HG03175 (cell line): Measurements from ENCODE around the gene BBS9.
"Not testable (repeated sequence)": the region's sequence is repeated elsewhere in the genome, so short reads cannot be mapped to it uniquely, and the experiment has no call there.

Experiments used
- ATAC-seq: cut with Tn5 transposase; IDR thresholded peaks from one replicate; pipeline ENCODE4 v1.9.1; 2021; ENCODE audit warnings: mild to moderate bottlenecking, moderate library complexity; ENCODE audit not compliant: unreplicated experiment

Gene BBS9

DNA sequence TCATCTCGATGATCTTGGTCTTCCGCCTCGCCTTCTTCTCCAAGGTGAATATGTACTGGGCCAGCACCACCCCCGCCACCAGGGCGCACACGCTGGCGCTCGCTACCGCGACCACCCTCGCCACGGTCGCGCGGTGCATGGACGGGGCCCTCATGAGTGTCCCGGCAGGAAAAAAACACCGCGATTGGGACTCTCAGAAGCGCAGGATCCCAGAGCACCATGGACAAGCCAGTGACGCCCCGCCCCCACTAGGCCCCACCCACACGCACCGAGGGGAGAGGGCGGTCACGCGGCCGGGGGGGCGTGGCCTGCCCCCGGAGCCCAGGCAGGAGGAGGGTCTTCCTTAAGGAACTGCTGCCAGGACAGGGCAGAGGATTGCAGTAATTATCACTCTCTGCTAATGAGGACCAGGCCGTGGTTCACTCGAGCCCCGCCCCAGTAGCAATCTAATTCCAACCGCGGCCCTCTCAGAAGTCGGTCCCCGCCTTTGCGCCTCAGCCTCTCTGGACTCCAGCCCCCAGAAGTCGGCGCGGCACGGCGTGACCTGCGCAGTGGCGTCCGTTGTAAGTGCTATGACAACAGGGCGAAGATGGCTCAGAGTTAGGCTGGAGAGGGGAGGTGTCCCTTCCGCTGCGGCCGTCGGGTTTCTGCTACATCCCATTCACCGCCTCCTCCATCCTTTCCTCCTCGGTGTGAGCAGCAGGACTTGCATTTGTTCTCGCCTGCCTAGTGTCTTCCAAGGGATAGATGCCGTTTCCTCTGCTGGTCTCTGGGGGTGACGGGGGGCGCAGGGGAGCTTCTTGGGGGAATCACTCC lies at the start of gene BBS9:
Gene BBS9 (plus strand): TSS at position 575 of the 816 bp plus-strand sequence. CDS start 16,689 bp downstream, outside the sequence.
- ATAC-seq, result peak; percentile 100

DNA sequence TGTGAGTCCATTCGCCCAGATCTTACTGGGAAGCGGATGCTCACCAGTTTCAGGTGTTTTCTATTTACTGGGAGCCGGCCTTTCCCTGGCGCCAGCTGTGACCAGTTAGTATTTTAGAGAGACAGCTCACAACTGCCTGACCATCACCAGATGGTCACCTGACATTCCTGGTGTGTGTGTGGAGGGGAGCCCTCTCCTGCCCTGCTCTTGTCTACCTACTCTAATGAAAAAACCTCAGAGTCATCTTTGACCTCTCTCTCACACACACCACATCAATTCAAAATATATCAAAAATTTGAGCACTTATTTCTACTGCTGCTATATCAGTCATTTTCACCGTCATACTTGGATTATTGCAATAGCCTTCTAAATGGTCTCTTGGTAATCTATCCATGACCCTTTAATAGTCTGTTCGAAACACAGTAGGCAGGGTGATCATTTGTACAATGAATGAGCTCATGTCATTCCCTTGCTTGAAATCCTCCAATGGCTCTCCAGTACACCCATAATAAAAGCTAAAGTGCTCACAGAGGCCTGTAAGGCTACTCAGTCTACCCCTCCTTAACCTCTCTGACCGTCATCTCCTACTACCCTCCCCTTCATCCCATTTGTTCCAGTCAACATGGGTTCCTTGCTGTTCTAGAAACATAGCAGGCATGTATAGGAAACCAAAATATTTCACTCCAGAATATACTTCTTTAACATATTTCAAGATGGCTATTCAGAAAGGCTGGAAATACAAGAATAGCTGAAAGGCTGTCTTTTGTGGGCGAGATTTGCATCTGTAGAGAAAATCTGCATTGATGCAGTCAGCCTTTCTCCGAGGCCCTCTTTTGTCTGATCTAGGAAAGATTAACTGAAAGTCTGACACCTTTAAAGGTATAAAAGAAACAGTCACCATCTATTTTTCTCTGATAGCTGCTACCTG lies 49.3 kb upstream of the BBS9 start:
- ATAC-seq, result no peak

DNA sequence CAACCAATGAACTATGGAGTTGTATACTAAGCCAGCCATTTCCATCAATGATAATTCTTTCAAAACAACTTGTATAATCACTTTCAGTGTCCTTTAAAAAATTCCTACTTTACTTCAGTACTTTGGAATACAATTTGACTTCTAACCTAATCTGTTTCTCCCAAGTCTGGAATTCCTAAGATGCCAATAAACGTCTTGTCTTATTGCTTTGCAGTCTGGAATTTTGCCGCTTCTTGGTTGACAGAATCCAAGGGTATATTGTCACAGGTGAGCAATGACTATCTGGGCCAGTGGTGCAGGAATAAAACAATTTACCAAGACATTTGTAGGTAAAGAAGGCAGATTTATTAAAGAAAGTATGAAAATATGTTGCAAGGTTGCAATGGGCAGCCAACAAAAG lies 42.0 kb upstream of the BBS9 start:
- ATAC-seq, result no peak

DNA sequence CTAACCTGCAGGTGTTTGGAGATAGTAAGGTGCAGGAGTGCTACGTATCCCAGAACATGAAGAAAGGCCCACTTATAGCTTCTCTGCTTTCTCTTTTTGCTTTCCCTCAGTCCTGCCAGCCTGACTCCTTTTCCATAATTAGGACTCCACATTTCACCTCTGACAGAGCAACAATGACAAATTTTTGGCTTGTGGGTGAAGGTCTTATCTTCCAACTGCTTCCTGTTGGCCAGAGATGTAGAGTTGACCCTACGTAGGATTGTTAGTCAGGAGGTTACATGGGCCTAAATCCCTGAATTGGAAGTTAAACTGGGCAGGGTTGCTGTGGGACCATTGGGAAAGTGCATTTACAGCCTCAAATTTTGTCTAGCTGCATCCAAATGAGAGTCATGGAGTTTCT lies 41.5 kb upstream of the BBS9 start:
- no peak for ATAC-seq

DNA sequence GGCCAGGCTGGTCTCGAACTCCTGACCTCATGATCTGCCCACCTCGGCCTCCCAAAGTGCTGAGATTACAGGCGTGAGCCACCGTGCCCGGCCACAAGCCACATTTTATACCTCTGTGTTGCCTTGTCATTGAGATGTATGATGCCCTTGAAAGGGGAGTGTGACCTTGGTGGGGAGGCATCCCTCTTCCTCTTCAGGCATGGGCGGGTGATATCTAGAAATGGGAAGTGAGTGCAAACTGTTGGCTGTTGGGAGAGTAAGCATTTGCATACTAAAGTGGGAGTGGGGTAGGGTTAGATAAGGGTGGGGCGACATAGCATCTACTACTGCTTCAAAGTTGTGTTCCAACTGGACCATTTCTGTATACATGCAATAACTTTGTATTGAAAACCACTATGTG lies 40.2 kb upstream of the BBS9 start:
- no peak for ATAC-seq

DNA sequence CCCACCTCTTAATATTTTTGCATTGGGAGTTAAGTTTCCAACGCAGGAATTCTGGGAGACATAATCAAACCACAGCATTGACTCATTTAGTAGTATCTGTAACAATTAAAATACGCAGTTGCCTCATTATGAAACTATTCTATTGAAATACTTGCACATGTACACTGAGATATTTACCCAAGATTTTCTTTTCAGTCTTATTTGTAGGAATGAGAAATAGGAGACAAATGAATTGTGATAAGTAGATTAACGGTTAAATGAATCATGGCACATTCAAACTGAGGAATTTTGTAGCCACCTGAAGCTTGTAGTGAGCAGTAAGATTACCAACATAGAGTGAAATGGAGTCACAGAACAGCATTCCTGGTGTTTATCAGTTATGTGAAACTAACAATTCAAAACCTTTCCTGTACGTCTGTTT lies 38.2 kb upstream of the BBS9 start:
- no peak for ATAC-seq

DNA sequence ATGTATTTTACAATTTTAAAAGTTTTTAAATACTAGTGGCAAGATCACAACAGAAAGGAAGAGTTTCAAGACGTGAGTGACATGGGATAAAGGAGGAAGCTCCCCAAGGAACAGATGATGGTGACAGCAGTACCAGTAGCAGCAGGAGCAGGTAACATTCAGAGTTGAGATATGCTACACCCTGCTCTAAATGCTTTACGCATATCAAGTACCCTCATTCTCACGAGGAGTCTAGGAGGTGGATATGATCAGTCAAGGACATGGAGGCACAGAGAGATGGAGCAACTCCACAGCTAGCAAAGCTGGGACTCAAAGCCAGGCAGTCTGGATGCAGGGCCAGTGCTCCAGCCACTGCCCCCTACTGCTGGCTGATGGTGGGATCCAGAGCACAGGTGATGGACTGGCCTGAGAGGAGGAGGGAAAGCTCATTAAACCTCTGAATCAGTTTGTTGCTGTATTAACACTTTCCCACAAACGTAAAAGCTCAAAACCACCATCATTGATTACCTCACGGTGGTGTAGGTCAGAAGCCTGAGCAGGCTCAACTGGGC lies 37.6 kb upstream of the BBS9 start:
- ATAC-seq, result no peak

DNA sequence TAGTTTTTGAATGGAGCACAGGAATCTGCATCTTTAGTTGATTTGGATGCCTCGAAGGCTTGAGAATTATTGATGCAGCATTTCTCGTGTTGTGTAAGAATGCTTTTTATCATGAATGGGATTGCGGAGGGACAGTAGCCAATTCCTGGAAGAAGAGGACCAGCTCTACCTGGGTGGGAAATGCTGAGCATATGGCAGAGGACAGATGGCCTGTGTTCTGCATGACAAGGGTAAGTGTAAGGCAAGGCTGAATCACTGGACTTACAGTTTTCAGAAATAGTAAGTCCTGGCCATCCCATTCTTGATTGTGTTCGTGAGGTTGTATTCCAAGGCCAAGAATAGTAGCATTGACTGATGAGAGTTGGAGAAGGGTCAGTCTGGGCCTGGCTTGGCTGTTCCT lies 36.1 kb upstream of the BBS9 start:
- ATAC-seq, result no peak

DNA sequence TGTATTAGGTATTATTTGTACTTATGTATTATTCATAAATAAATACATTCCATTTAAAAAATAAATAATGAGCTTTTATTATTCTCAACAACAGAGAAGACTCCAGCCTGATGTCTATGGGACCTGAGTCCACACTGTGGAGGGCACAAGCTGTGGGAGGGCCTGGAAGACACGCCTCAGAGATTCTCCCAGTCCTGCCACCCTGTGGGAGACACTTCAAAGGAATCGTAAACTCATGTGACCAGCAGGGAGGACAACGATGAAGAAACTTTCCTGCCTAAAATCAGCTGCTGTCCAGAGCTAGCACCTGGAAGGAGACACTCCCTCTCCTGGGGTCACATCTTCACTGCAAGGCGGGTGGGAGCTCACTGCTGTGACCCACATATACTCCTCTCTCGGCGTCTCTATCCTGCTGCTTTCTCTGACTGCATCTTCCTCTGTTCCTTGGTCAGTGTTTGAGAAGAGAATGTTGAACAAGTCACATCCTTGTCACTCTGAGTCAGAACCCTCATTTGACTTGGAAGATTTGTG lies 34.6 kb upstream of the BBS9 start:
- not testable (repeated sequence) for ATAC-seq

DNA sequence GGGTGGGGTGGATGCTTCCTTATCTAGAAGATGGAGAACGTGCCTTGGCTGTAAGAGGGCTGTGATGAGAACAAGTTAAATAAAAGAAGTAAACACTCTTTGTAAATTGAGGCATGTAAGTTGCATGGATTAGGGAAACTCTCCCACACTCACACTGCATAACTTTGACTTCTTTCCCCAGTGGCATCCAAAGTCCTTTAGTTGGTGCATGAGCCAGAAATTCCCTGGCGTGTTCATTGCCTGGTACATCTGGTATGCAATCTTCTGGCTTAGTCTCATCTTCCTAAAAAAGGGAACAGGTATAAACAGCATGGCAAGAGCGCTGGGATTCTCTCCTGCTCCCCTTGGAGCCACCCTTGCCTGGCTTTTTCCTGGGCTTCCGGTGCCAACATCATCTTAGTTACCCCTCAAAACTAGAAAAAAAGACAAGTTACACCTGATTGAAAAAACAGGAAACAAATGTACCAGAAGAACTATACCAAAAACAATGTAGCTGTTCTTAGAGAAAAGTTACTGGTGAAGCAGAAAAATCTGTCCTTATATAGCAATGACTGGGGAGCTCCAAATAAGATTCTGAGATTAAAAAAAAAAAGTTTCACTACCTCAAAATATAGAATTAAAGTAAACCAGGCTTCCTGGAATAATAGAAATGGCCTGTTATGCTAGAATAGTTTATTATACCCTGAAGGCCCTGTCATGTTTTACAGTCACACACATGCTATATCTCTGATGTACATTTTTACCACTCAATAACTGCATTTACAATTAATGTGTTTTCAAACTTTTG lies 30.0 kb upstream of the BBS9 start:
- ATAC-seq, result no peak

DNA sequence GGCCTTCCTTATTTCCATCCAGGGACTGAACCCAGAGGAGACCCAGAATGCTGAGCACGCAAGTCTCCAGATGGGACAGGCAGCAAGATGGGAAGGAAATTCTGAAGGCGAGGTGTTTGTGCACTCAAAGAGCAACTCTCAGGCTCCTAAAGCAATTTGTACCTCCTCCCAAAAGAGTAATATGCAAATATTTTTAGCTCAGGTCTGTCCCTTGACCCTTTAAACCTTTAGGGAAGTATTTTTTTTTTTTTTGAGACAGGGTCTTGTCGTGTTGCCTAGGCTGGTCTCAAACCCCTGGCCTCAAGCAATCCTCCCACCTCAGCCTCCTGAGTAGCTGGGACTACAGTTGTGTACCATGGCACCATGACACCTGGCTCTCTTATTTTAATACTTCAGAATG lies 28.6 kb upstream of the BBS9 start:
- ATAC-seq, result no peak

DNA sequence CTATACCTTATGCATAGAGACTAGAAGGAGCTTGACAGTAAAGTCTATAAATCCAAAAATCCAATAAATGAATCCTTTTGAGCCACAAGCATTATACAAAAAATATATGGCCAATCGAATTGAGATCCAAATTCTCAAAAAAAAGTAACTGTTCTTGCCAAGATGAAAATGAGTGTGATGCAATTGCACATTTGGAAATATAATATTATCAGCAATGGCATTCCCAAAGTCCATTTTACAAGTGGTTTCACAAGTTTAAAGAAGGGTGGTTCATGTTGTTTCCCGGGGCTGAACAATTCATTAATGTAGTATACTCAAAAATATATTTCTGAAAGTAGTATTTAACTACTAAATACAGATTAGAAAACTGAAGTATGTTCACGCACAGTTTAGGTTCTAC lies 27.5 kb upstream of the BBS9 start:
- no peak for ATAC-seq

DNA sequence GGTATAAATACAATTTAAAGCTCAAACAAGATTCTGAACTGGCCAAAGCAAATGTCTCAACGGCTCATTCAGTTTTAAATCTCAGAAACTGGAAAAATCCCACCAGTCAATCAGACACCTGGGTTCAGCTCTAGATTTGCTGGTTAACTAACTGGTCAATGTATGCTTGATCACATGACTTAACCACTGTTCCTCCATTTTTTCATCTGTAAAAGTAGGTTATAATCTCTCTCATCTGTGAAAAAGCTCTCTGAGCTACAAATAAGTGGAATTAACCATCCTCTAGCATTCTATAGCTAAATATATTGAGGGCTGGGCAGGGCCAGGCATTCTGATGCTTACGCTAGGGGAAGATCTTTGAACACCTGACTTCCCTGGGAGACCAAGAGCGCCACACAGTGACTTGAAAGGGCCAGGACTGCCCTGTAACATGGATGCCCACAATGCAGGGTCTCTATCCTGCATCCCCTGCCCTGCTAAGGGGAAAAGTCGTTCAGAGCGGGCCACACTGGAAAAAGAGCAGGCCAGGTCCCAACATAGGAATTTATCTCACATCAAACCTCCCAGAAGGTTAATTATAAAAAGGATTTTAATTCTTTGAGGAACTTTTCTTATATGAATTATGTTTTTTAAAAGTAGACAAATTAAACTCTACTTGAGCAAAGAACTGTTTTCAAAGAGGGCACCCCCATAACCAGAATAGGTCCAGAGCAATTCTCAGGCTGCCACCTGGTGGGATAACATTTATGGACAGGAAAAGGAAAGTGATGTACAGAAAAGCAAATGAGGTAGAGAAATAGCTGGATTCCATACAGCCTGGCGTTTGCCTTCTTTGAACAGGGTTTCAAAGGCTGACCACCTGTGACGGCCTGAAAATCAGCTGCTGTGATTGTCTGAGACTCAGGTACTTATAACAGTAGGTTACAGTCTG lies 22.0 kb upstream of the BBS9 start:
- ATAC-seq, result peak; percentile 22

DNA sequence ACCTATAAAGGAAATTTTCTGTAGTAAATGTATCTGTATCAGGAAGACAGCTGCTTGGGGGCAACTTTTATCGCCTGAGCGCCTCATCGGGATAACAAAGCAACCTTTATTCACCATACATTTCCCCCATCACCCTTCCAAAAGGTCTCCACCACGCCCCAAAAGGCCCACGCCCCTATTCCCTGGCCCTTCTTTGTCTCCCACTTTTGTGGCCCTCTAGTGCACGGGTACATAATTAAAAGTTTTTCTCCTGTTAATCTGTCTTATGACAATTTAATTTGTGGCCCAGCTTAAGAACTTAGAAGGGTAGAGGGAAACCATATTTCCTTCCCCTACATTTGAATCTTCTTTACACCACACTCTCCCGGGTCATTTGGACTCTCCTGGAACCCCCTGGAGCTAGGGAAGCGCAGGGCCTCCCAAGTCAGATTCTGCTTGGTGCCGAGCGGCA lies 20.8 kb upstream of the BBS9 start:
- ATAC-seq, result peak; percentile 18

DNA sequence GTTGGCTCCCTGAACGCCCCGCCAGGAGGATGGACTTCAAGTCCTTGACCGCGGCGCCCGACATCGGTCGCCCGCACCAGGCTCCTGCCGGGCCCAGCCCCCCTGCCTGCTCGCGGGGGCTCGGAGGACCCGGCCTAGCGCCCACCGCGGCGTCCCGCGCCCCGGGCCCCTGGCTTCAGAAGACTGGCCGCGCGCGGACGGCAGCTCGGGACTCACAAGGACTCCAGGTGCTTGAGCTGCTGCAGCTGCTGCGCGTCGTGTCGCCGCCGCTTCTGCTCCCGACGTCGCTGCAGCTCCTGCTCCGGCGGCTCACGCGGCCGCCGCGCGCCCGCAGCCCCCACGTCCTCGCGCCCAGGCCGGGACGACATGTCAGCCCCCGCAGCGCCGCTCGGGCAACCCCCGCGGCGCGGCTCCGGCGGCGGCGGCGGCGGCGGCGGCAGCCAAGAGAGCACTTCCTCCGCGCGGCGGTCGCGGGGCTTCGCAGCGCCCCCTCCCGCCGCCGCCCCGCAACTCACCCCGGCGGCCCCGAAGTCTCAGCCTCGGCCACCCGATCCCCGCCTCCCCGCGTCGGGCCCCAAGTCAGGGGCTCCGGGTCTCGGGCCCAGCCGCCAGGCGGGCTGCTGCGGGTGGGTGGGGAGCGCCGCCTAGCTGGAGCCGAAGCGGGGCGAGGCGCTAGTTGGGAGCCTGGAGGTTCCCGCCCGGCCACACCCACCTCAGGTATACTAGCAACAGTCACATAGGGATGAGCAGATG lies 20.2 kb upstream of the BBS9 start, which contains the start of gene RP9:
Gene RP9 (minus strand): TSS at position 400 of the 753 bp plus-strand sequence. CDS start 32 bp downstream, at position 368.
- peak; percentile 84 for ATAC-seq

DNA sequence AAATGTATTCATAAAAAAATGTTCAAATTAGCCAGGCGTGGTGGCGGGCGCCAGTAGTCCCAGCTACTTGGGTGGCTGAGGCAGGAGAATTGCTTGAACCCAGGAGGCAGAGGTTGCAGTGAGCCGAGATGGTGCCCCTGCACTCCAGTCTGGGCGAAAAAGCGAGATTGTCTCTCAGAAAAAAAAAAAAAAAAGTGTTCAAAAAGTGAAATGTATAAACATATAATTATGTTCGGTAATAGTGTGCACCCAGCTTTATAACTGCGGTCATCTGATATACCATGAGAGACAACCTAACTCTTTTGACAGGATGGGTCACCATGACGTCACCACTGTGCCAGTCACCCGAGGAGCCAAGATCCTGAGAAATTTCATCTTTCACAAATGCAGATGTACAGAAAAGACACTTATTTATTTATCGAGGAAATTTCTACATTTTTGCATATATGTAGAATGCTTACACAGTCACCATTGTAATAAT lies 19.6 kb upstream of the BBS9 start:
- ATAC-seq, result no peak

DNA sequence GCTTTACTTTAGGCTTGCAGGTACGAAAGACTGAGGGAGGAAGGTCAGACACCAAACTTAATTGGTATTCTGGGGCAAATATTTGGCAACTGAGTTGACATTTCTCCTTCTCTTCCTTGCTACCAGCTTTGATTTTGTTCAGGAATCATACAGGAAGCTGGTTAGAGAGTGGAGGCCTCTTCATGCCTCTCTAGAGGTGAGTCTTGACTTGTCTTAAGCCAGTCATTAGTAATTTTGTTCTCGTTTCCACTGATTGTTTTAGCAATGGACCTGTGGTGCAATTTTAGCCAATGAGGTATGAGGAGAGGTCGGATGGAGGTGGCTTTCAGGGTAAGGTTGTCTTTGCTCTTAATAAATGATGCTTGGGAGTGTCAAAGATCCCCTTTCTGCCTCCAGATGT lies 17.8 kb upstream of the BBS9 start:
- ATAC-seq, result no peak

DNA sequence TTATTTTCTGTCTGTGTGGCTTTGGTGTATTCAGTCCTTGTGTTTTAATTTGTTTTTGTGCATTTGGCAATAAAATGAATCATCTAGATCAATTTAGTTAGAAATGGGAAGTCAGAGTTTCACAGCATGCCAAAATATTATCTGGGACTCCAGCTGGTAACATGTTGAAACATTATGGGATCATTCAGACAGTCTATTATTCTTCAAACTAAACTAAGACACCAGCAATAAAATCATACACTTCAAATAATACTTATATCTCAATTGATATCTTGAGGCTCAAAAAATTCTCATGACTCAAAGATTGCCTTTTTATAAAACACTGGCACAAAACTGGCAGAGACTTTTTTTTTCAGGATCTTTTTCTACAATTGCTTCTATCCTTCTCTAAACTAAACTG lies 14.4 kb upstream of the BBS9 start:
- no peak for ATAC-seq
